Measurements from ENCODE around the gene ATG4D.

ATG4D gene

GRCh38 chr19:10580979-10581631, 37.4 kb downstream of the ATG4D start:
- peak; percentile 80 for DNase-seq (ENCODE audit: low spot score)

GRCh38 chr19:10582091-10582490, 38.4 kb downstream of the ATG4D start:
- DNase-seq (ENCODE audit: low spot score) = no peak

- DNase-seq (ENCODE audit: low spot score) = no peak
Observed at GRCh38 chr19:10583036-10583776, 39.5 kb downstream of the ATG4D start.

GRCh38 chr19:10586396-10586795, 42.7 kb downstream of the ATG4D start:
- DNase-seq (ENCODE audit: low spot score) = no peak

- DNase-seq (ENCODE audit: low spot score) = no peak
Observed at GRCh38 chr19:10587022-10587838, 43.5 kb downstream of the ATG4D start, which contains the start of gene AP1M2. TSS of gene AP1M2 (minus strand) at chr19:10587312. CDS start at chr19:10587231, 81 bp downstream.

- no peak for DNase-seq (ENCODE audit: low spot score)
Observed at GRCh38 chr19:10587839-10588150, 44.1 kb downstream of the ATG4D start.

GRCh38 chr19:10593148-10593547, 49.4 kb downstream of the ATG4D start:
- no peak for DNase-seq (ENCODE audit: low spot score)

- peak; percentile 54 for DNase-seq (ENCODE audit: low spot score)
Observed at GRCh38 chr19:10593820-10594637, 50.3 kb downstream of the ATG4D start.

GRCh38 chr19:10600149-10600548, 56.4 kb downstream of the ATG4D start:
- no peak for DNase-seq (ENCODE audit: low spot score)

- DNase-seq (ENCODE audit: low spot score) = no peak
Observed at GRCh38 chr19:10601999-10602329, 58.3 kb downstream of the ATG4D start.

- DNase-seq (ENCODE audit: low spot score) = peak; percentile 97
Observed at GRCh38 chr19:10602330-10603083, 58.8 kb downstream of the ATG4D start.
